IPS-20b (cell line): ENCODE results near the gene DVL1.
"Not testable (repeated sequence)": the region's sequence is repeated elsewhere in the genome, so short reads cannot be mapped to it uniquely, and the experiment has no call there.

Experiments used
- H3K27ac ChIP-seq: one replicate; pipeline ENCODE4 v1.5.1; 2013; ENCODE audit warnings: low read length
- H3K27me3 ChIP-seq: 2 replicates; pipeline ENCODE4 v1.6.1; 2013; ENCODE audit warnings: mild to moderate bottlenecking, low read length, inconsistent platforms; ENCODE audit not compliant: insufficient read depth
- H3K36me3 ChIP-seq: 2 replicates; pipeline ENCODE4 v1.6.1; 2013; ENCODE audit warnings: low read depth, mild to moderate bottlenecking, inconsistent platforms, low read length, moderate library complexity; ENCODE audit not compliant: insufficient read depth
- H3K4me1 ChIP-seq: 2 replicates; pipeline ENCODE4 v1.6.1; 2013; ENCODE audit warnings: mild to moderate bottlenecking, control low read depth, inconsistent platforms, low read length, moderate library complexity; ENCODE audit not compliant: insufficient read depth
- H3K4me3 ChIP-seq: 2 replicates; pipeline ENCODE4 v1.5.1; 2013; ENCODE audit warnings: mild to moderate bottlenecking, low read length, inconsistent platforms
- H3K9ac ChIP-seq: 2 replicates; pipeline ENCODE4 v1.6.1; 2013; ENCODE audit warnings: low read depth, mild to moderate bottlenecking, inconsistent platforms, low read length, moderate library complexity
- H3K9me3 ChIP-seq: 2 replicates; pipeline ENCODE4 v1.6.1; 2013; ENCODE audit warnings: mild to moderate bottlenecking, low read depth, low read length, inconsistent platforms; ENCODE audit not compliant: insufficient read depth

The DVL1 gene

DNA sequence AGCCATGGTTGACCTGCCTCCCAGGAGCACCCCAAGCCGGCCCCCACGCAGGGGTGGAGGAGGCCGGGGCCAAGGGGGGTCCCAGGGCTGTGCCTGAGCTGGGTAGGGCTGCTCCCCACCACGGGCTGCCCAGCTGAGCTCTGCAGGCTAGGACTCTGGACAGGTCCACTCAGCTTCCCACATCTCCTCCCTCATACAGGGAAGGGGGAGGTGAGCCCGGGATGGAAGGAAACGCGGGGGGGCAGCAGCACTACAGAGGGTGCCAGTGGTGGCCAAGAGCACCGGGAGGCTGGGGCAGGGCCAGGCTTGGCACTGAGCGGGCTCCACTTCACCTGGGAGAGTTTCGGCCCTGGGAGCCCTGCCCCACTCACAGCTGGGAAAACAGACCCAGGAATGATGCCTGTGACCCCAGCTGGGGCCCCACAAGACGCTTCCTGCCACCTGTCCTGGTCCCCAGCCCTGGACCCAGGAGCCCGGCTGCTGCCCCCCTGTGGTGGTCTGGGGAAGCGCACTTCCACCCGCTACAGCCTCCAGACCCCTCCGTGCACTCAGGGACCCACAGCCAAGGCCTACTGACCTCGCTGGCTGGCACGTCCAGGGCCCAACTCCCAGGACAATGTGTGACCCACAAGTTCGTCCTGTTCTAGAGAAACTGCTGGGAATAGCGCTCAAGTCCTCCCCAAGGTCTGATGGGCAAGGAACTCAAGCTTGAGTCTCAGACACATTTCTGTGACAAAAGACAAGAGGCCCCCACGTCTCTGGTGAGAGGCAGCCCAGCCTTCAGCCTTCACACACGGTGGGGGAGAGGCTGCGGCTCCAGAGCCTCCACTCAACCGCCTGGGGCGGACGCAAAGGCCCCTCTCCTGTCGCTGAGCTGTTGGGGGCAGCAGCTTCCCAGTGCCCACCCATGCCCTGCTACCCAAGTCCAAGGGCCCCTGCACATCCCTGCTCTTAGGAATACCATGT is 22.8 kb upstream of the DVL1 start:
- Histone ChIP-seq H3K4me3 (no peak overlapping the region), H3K4me1 (no peaks in the 10 kb centered on the region), H3K36me3 (peaks cover 10% of the 10 kb centered on the region; the same call in 1 of the 2 replicates), H3K9me3 (peaks cover 3% of the 10 kb centered on the region), H3K27me3 (no peaks in the 10 kb centered on the region), H3K9ac (no peak overlapping the region), H3K27ac (no peak overlapping the region)

DNA sequence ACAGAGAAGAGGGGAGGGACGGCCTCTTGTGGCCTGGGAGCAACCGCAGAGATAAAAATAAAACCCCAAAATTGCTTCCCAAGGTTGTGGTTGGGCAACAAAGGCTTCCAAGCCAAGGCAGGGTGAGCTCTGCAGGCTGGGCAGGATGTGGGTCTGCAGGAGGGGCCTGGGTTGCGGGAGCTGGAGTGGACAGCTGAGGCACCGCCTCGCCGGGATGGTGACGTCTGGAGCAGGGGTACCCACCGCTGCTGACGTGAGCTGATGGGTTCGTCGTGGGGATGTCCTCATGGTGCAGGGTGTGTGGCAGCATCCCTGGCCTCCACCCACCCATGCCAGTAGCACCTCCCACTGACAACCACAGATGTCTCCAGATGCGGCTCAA is 22.1 kb upstream of the DVL1 start:
- no peaks in the 10 kb centered on the region for H3K4me1 ChIP-seq
- H3K27me3 ChIP-seq, result no peaks in the 10 kb centered on the region
- no peak overlapping the region for H3K4me3 ChIP-seq
- H3K36me3 ChIP-seq, result peaks cover 10% of the 10 kb centered on the region; the same call in 1 of the 2 replicates
- H3K9ac ChIP-seq, result no peak overlapping the region
- peaks cover 10% of the 10 kb centered on the region for H3K9me3 ChIP-seq
- no peak overlapping the region for H3K27ac ChIP-seq

DNA sequence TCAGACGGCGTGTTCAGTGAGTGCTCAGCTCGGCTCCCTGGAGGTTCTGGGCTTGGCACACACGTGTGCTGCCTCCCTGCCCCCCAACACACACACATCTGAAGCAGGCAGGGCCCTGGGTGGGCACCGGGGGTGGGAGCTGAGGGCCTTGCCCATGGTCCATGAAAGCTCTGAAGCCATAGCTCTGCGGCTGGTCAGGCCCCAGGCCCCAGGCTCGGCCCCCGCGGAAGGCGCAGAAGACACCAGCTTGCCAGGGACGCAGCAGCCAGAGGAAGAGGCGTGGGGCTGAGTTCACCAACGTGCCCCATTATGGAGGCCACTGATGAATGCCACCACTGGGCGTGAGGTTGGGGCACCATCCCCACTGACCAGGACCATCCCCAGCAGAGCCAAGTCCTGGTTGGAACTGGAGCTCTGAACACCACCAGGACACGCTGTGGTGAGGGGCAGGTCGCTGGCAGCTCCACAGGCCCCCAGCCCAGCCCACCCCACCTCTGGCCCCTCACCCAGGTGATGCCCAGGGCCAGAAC is 21.6 kb upstream of the DVL1 start:
- H3K4me1 ChIP-seq, result no peaks in the 10 kb centered on the region
- no peak overlapping the region for H3K4me3 ChIP-seq
- peaks cover 15% of the 10 kb centered on the region for H3K9me3 ChIP-seq
- H3K9ac ChIP-seq, result no peak overlapping the region
- peaks cover 10% of the 10 kb centered on the region; the same call in 1 of the 2 replicates for H3K36me3 ChIP-seq
- no peak overlapping the region for H3K27ac ChIP-seq
- H3K27me3 ChIP-seq, result no peaks in the 10 kb centered on the region

DNA sequence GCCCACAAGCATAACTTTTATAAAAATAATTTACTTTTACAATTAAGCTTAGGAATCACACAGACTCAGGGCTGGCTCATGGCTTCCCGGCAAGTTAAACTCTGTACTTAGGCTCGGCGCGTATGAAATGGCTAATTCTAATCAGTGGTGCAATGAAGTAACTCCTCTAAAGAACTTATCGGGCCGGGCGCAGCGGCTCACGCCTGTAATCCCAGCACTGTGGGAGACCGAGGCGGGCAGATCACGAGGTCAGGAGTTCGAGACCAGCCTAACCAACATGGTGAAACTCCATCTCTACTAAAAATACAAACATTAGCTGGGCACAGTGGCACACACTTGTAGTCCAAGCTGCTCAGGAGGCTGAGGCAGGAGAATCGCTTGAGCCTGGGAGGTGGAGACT is 20.9 kb upstream of the DVL1 start:
- peaks cover 10% of the 10 kb centered on the region; the same call in 1 of the 2 replicates for H3K36me3 ChIP-seq
- not testable (repeated sequence) for H3K4me3 ChIP-seq, H3K27ac ChIP-seq, H3K27me3 ChIP-seq, H3K4me1 ChIP-seq, H3K9ac ChIP-seq
- H3K9me3 ChIP-seq, result peaks cover 17% of the 10 kb centered on the region

DNA sequence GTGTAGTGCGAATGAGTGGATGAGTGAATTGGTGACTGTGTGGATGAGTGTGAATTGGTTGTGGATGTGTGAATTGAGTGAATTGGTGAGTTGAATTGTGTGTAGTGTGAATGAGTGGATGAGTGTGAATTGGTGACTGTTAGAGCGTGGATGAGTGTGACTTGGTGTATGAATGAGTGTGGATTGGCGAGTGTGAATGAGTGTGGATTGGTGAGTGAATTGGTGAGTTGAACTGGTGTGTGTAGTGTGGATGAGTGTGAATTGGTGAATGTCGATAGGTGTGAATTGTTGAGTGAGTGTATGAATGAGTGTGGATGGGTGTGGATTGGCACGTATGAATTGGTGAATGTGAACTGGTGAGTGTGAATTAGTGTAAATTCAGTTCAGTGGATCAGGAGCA is 18.1 kb upstream of the DVL1 start:
- no peak overlapping the region for H3K9ac ChIP-seq
- no peaks in the 10 kb centered on the region for H3K27me3 ChIP-seq
- no peak overlapping the region for H3K27ac ChIP-seq
- H3K9me3 ChIP-seq, result peaks cover 17% of the 10 kb centered on the region
- H3K4me1 ChIP-seq, result no peaks in the 10 kb centered on the region
- no peaks in the 10 kb centered on the region for H3K36me3 ChIP-seq
- H3K4me3 ChIP-seq, result no peak overlapping the region

DNA sequence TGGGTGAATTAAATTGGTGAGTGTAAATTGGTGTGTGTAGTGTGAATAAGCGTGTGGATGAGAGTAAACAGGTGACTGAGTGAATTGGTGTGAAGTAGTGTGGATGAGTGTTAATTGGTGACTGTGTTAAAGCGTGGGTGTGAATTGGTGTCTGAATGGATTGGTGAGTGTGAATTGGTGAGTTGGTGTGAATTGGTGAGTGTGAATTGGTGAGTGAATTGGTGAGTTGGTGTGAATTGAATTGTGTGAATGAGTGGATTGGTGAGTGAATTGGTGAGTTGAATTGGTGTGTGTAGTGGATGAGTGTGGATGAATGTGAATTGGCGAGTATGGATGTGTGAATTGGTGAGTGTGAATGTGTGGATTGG is 17.5 kb upstream of the DVL1 start:
- Histone ChIP-seq H3K36me3 (no peaks in the 10 kb centered on the region), H3K4me1 (peaks cover 2% of the 10 kb centered on the region; the same call in 1 of the 2 replicates), H3K9ac (no peak overlapping the region), H3K27ac (no peak overlapping the region), H3K27me3 (no peaks in the 10 kb centered on the region), H3K9me3 (peaks cover 17% of the 10 kb centered on the region), H3K4me3 (no peak overlapping the region)

DNA sequence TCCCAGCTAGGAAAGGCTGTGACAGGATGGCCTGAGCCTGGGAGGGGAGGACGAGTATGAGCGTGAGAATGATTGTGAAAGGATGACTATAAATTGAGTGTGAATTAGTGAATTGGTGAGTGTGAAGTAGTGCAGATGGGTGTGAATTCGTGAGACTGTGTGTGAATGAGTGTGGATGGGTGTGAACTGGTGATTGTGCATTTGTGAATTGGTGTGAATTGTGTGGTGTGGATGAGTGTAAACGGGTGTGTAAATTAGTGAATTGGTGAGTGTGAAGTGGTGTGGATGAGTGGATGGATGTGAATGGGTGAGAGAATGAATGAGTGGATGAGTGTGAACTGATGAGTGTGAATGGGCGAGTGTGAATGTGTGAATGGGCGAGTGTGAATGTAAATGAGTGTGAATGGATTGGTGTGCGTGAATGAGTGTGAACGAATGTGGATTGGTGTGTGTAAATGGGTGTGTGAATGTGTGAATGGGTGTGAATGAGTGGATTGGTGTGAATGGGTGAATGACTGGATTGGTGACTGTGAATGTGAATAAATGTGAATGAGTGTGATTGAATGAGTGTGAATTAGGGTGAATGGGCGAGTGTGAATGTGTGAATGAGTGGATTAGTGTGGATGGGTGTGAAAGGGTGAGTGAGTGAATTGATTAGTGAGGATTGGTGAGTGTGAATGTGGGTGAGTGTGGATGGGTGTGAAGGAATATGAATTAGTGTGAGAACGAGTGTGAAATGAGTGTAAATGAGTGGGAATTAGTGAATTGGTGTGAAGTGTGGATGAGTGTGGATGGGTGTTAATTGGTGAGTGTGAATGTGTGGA is 16.9 kb upstream of the DVL1 start:
- Histone ChIP-seq H3K27ac (no peak overlapping the region), H3K4me1 (peaks cover 2% of the 10 kb centered on the region; the same call in 1 of the 2 replicates), H3K4me3 (no peak overlapping the region), H3K27me3 (no peaks in the 10 kb centered on the region), H3K9me3 (peaks cover 17% of the 10 kb centered on the region), H3K36me3 (no peaks in the 10 kb centered on the region), H3K9ac (no peak overlapping the region)

DNA sequence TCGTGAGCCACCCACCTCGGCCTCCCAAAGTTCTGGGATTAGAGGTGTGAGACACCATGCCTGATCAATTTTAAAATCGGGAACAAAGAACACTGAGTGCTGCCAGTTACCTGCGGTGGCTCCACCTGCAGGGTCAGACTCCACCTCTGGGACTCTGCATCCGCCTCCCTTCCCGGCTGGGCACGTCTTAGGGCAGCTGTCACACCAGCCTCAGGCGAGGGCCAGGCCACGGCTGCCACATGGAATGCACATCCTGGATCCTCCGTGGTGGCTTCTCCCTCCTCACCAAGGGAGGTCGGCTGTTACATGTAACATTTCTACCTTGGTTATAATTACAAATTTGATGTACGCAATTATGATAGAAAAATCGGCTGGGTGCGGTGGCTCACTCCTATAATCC is 15.0 kb upstream of the DVL1 start:
- Histone ChIP-seq H3K4me1 (peaks cover 6% of the 10 kb centered on the region), H3K9ac (no peak overlapping the region), H3K36me3 (no peaks in the 10 kb centered on the region), H3K27ac (no peak overlapping the region), H3K27me3 (no peaks in the 10 kb centered on the region), H3K9me3 (peaks cover 17% of the 10 kb centered on the region), H3K4me3 (no peak overlapping the region)

DNA sequence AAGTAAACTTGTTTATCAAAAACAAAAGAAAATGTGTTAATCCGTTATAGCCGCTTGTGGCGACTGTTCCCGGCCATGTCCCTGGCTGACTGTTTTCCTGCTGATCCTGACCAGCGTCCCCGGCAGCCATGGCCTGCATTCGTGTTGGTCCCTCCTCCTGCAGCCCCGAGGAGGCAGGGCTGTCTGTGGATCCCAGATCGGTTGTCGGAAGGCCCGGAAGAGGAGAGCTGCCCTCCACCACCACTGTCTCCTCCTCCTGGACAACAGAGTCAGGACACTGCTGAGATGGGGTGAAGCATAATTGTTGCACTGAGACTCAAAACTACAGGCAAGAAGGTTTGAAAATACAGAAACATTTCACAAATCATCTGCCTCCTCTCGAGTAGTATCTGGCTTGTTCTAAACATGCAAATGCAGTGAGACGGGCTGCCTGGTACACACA is 12.8 kb upstream of the DVL1 start:
- H3K36me3 ChIP-seq, result no peaks in the 10 kb centered on the region
- H3K4me1 ChIP-seq, result peaks cover 16% of the 10 kb centered on the region
- no peak overlapping the region for H3K9ac ChIP-seq

DNA sequence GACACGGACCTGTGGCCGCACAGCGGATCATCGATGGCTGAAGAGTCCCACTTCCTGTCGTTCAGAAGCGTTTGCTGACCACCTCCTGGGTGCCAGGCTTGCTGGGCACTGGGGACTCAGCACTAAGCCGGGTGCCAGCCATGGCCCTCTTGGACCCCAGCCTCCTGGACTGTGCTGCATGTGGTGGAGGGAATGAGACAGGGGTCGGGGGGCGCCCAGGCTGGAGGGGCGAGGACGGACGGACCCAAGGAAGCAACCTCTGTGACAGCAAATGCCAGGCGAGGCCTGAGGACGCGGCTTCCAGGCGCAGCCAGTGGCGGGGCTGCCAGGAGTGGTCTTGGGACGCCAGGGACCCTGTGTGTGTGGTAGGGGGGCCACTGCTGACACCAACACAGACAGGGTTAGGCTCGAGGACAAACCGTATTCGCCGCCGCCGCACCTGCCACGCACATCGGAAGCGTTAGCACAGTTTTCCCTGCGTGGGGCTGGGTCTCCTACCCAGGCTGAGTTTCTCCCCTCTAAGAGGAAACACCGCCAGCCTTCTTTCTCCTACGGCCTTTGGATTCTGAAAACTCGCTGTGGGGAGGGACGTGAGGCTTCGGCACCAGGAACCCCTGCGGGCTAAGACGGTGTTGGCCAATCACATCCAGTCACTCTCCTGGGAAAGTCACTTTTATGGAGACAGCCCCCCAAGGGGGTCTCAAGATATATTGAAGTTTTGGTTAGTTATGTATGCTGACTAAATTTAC is 12.2 kb upstream of the DVL1 start:
- Histone ChIP-seq H3K9me3 (peaks cover 8% of the 10 kb centered on the region), H3K4me1 (peaks cover 16% of the 10 kb centered on the region), H3K27ac (no peak overlapping the region), H3K36me3 (no peaks in the 10 kb centered on the region), H3K4me3 (no peak overlapping the region), H3K27me3 (no peaks in the 10 kb centered on the region), H3K9ac (no peak overlapping the region)

More for the DNA sequence above, 12.8 kb upstream of the DVL1 start:
- Histone ChIP-seq H3K27me3 (no peaks in the 10 kb centered on the region), H3K4me3 (no peak overlapping the region), H3K9me3 (peaks cover 13% of the 10 kb centered on the region), H3K27ac (no peak overlapping the region)

DNA sequence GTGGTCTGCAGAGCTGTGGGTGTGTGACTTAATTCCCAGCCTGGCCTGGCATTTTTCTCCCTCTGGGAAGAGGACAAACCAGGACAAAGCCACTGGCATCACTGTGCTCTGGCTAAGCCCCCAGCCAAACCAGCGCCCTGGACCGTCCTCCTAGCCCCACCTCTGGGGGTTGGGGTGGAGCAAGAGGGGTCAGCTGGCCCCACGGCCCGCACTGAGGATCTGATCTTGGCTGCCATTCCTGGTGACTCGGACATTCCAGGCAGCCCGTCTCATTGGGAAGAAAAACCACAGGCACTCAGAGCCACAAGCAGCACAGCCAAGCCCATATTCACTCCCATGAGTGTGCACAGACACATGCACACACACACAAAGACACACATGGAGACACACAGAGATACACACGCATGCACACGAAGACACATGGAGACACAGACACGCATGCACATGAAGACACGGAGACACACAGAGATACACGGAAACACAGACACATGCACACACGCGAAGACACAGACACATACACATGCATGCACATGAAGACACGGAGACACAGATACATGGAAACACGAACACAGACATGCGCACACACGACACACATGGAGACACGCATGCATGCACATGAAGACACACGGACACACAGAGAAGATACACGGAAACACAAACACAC is 11.4 kb upstream of the DVL1 start:
- H3K4me1 ChIP-seq, result peaks cover 16% of the 10 kb centered on the region
- H3K9ac ChIP-seq, result no peak overlapping the region
- H3K4me3 ChIP-seq, result no peak overlapping the region
- no peaks in the 10 kb centered on the region for H3K36me3 ChIP-seq
- no peaks in the 10 kb centered on the region for H3K27me3 ChIP-seq
- no peaks in the 10 kb centered on the region for H3K9me3 ChIP-seq
- H3K27ac ChIP-seq, result no peak overlapping the region
